AG09309 (cell line): Measurements from ENCODE around the gene CTNNBL1.

Experiments
- DNase-seq: peaks from one replicate; pipeline ENCODE4 v3.0.0-alpha.2; 2010; ENCODE audit warnings: low read depth
- H3K4me3 ChIP-seq: 2 replicates; pipeline ENCODE4 v1.5.1; 2011; ENCODE audit warnings: mild to moderate bottlenecking, low read depth, low read length, moderate library complexity; ENCODE audit not compliant: control insufficient read depth
- CTCF ChIP-seq: IDR thresholded peaks from 2 replicates; pipeline ENCODE4 v1.5.1; 2011; ENCODE audit warnings: mild to moderate bottlenecking, low read depth, low read length, inconsistent platforms; ENCODE audit not compliant: insufficient read depth, control insufficient read depth; ENCODE audit errors: missing control alignments

Gene CTNNBL1

GRCh38 chr20:37870294-37870693 is 176.5 kb downstream of the CTNNBL1 start:
- no peak for DNase-seq
- H3K4me3 ChIP-seq: no peak overlapping the region
- no peak for TF ChIP-seq CTCF

- DNase-seq: no peak
- H3K4me3 ChIP-seq: no peak overlapping the region
- TF ChIP-seq CTCF: no peak
These were observed 177.9 kb downstream of the CTNNBL1 start for GRCh38 chr20:37871751-37872150.

GRCh38 chr20:37872161-37872560 is 178.3 kb downstream of the CTNNBL1 start:
- no peak for DNase-seq
- no peak overlapping the region for H3K4me3 ChIP-seq
- TF ChIP-seq CTCF: no peak

GRCh38 chr20:37873884-37874283 is 180.1 kb downstream of the CTNNBL1 start:
- TF ChIP-seq CTCF: no peak
- H3K4me3 ChIP-seq: no peak overlapping the region
- no peak for DNase-seq

- no peak for TF ChIP-seq CTCF
- no peak overlapping the region for H3K4me3 ChIP-seq
- DNase-seq: no peak
These were observed 181.8 kb downstream of the CTNNBL1 start for GRCh38 chr20:37875460-37876175.

- TF ChIP-seq CTCF: no peak
- DNase-seq: no peak
- no peak overlapping the region for H3K4me3 ChIP-seq
These were observed 183.0 kb downstream of the CTNNBL1 start for GRCh38 chr20:37876863-37877262.
